HepG2 (cell line): ENCODE data around the gene SLC44A4. TPM values are rescaled to one million over a fixed set of nuclear protein-coding genes. Genes with fewer than 3 reads are reported as not detected.
A peak's percentile ranks its signal among the peaks of the same experiment; 100 is the strongest.

Source experiments
- AGO2 ChIP-seq: fragments of 200-400 bp; formaldehyde crosslinking; optimal IDR thresholded peaks from 2 replicates; pipeline ENCODE3; 2017; ENCODE audit warnings: mild to moderate bottlenecking, low read depth, low read length, moderate library complexity
- ATF4 ChIP-seq, 2 experiments: fragments of 450-650 bp in 1 of 2; sonication (generic) in 1 of 2; formaldehyde crosslinking; IDR thresholded peaks; 2 replicates each; pipeline versions ENCODE4 v1.5.0 to v1.8.0; 2020 to 2022; ENCODE audit warnings: mild to moderate bottlenecking in 1 of 2, missing genetic modification reagents in 1 of 2
- ATF7 ChIP-seq, 2 experiments: fragments of 450-650 bp in 1 of 2; sonication (generic) in 1 of 2; formaldehyde crosslinking in 1 of 2; IDR thresholded peaks; 2 replicates each; pipeline versions ENCODE4 v1.4.0 to v1.6.1; 2016 to 2020; ENCODE audit warnings: antibody characterized with exemption in 1 of 2, mild to moderate bottlenecking in 1 of 2, missing genetic modification reagents in 1 of 2
- ATF7-NPFF ChIP-seq: sonication (generic); formaldehyde crosslinking; IDR thresholded peaks from 2 replicates; pipeline ENCODE4 v1.8.1; 2023; ENCODE audit warnings: mild to moderate bottlenecking, low read depth, missing genetic modification reagents, moderate library complexity
- FOSL2 ChIP-seq: sonication (generic); formaldehyde crosslinking; IDR thresholded peaks from 2 replicates; pipeline ENCODE4 v1.4.0; 2020; ENCODE audit warnings: missing genetic modification reagents
- JDP2 ChIP-seq: sonication (generic); formaldehyde crosslinking; IDR thresholded peaks from 2 replicates; pipeline ENCODE4 v1.8.1; 2022; ENCODE audit warnings: missing genetic modification reagents, borderline replicate concordance
- KLF13 ChIP-seq: sonication (generic); formaldehyde crosslinking; IDR thresholded peaks from 2 replicates; pipeline ENCODE4 v1.4.0; 2020; ENCODE audit warnings: mild to moderate bottlenecking, missing genetic modification reagents
- NKX3-1 ChIP-seq: sonication (generic); formaldehyde crosslinking; IDR thresholded peaks from 2 replicates; pipeline ENCODE4 v1.5.0; 2020; ENCODE audit warnings: missing genetic modification reagents
- PBX3 ChIP-seq: sonication (generic); formaldehyde crosslinking; IDR thresholded peaks from 2 replicates; pipeline ENCODE4 v1.8.1; 2023; ENCODE audit warnings: missing genetic modification reagents, inconsistent platforms, borderline replicate concordance
- PHF8 ChIP-seq: sonication (generic); formaldehyde crosslinking; IDR thresholded peaks from 2 replicates; pipeline ENCODE4 v1.5.0; 2020; ENCODE audit warnings: missing genetic modification reagents
- RARA ChIP-seq: IDR thresholded peaks from 2 replicates; pipeline ENCODE4 v1.6.1; 2016; ENCODE audit warnings: missing genetic modification reagents, missing compliant biosample characterization
- RFXAP ChIP-seq: sonication (generic); formaldehyde crosslinking; IDR thresholded peaks from 2 replicates; pipeline ENCODE4 v1.4.0; 2020; ENCODE audit warnings: missing genetic modification reagents, borderline replicate concordance
- SPEN ChIP-seq: sonication (generic); formaldehyde crosslinking; IDR thresholded peaks from 2 replicates; pipeline ENCODE4 v1.5.1; 2020; ENCODE audit warnings: low read depth, mild to moderate bottlenecking, missing genetic modification reagents
- SUZ12 ChIP-seq: fragments of 150-350 bp; IDR thresholded peaks from 2 replicates; pipeline ENCODE4 v1.6.1; 2014; ENCODE audit warnings: low read depth, low read length
- TBP ChIP-seq: sonication (generic); formaldehyde crosslinking; IDR thresholded peaks from 2 replicates; pipeline ENCODE4 v1.5.0; 2020; ENCODE audit warnings: missing genetic modification reagents
- ZBTB33 ChIP-seq: sonication (generic); formaldehyde crosslinking; IDR thresholded peaks from 2 replicates; pipeline ENCODE4 v1.4.0; 2020; ENCODE audit warnings: missing genetic modification reagents
- ZNF264 ChIP-seq: sonication (generic); formaldehyde crosslinking; IDR thresholded peaks from 2 replicates; pipeline ENCODE4 v1.4.0; 2020; ENCODE audit warnings: missing genetic modification reagents
- ZNF362 ChIP-seq: sonication (generic); formaldehyde crosslinking; IDR thresholded peaks from 2 replicates; pipeline ENCODE4 v1.4.0; 2020; ENCODE audit warnings: missing genetic modification reagents, mild to moderate bottlenecking, borderline replicate concordance
- ZNF556 ChIP-seq: sonication (generic); formaldehyde crosslinking; IDR thresholded peaks from 2 replicates; pipeline ENCODE4 v1.4.0; 2020; ENCODE audit warnings: mild to moderate bottlenecking, missing genetic modification reagents, borderline replicate concordance
- ZNF788 ChIP-seq: sonication (generic); formaldehyde crosslinking; IDR thresholded peaks from 2 replicates; pipeline ENCODE4 v1.5.0; 2020; ENCODE audit warnings: mild to moderate bottlenecking, missing genetic modification reagents, borderline replicate concordance
- polyA plus RNA-seq, 8 experiments: library from polyadenylated mRNA; depleted of rRNA in 3 of 8; stranded (reverse) in 7 of 8; unstranded in 1 of 8; fragments of >200 nt; fragmentation: Illumina TruSeq in 4 of 8; extraction: Trizol in 4 of 8; gene quantifications; 2 replicates each; pipeline versions ENCODE4 v1.2.1 to v1.2.3, GENCODE V29; 2011 to 2016; ENCODE audit warnings: low read depth in 4 of 8, missing spikeins in 1 of 8, mixed read lengths in 1 of 8; ENCODE audit not compliant: insufficient read depth in 1 of 8
- total RNA-seq, 5 experiments: library from RNA; depleted of rRNA; stranded (reverse); fragments of >200 nt; fragmentation: Illumina TruSeq; extraction: Trizol; gene quantifications; 2 replicates each; pipeline ENCODE4 v1.2.3, GENCODE V29; 2016; ENCODE audit warnings: low read depth in 1 of 5
- TF ChIP-seq, protein P1 (sequence below): sonication (generic); formaldehyde crosslinking; IDR thresholded peaks from 2 replicates; pipeline ENCODE4 v1.8.0; 2022; ENCODE audit warnings: mild to moderate bottlenecking, missing genetic modification reagents, moderate library complexity

The SLC44A4 gene
- total and polyA plus RNA-seq, 2 of the 13 experiments (the other 11 are each of a cell fraction or from before 2014, with no cell fraction given), result 3.5 to 5.9 TPM

DNA sequence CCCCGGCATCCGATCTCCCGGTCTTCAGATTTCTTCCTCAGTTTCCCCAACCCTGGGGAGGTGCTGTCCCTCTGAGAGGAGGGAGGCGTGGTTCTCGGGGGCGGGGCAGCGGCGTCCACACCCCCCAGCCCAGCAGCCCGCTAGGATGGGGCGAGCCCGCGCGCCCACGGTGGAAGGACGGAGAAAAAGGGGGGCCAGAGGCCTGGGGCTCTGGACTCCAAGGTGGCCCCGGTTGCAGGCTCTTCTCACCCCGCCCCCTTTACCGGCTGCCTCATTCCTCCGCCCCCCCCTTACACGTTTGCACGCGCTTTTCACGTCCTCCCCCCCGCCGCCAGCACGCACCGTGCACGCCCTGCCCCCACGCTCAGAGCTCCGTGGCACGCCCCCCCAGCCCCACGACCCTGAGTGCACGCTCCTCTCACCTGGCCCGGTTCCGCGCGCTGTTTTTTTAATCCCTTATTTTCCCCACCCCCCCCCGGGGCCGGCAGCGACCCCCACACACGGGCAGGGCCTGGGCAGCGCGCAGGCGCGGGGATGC, 22.7 kb upstream of the SLC44A4 start (continued):
- peak; percentile 3; the same call in 1 of the 2 replicates for TF ChIP-seq RARA (CRISPR knock-in tag)
- no peak for TF ChIP-seq TBP (CRISPR knock-in tag)
- no peak for TF ChIP-seq ZNF788 (CRISPR knock-in tag)
- TF ChIP-seq, protein P1, sequence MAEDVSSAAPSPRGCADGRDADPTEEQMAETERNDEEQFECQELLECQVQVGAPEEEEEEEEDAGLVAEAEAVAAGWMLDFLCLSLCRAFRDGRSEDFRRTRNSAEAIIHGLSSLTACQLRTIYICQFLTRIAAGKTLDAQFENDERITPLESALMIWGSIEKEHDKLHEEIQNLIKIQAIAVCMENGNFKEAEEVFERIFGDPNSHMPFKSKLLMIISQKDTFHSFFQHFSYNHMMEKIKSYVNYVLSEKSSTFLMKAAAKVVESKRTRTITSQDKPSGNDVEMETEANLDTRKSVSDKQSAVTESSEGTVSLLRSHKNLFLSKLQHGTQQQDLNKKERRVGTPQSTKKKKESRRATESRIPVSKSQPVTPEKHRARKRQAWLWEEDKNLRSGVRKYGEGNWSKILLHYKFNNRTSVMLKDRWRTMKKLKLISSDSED (CRISPR knock-in tag), result no peak
- no peak for TF ChIP-seq NKX3-1 (CRISPR knock-in tag)
- no peak for TF ChIP-seq KLF13 (CRISPR knock-in tag)
- TF ChIP-seq ZBTB33 (CRISPR knock-in tag), result peak; percentile 87
- peak; percentile 48 for TF ChIP-seq AGO2
- no peak for TF ChIP-seq ATF7-NPFF (CRISPR knock-in tag)
- no peak for TF ChIP-seq ATF7 (IDR thresholded peaks at IDR 0.05)
- no peak for TF ChIP-seq ATF7 (CRISPR knock-in tag; IDR thresholded peaks at IDR 0.05)
- peak; percentile 10; the same call in 1 of the 2 replicates for TF ChIP-seq FOSL2 (CRISPR knock-in tag)
- no peak for TF ChIP-seq ZNF264
- TF ChIP-seq RFXAP (CRISPR knock-in tag), result 0 out of 2 replicates have a peak, but pooled peaks have one; percentile 2
- TF ChIP-seq PBX3 (CRISPR knock-in tag), result no peak
- TF ChIP-seq SPEN (CRISPR knock-in tag), result no peak
- TF ChIP-seq ZNF556 (CRISPR knock-in tag), result no peak
- no peak for TF ChIP-seq ATF4 (CRISPR knock-in tag; IDR thresholded peaks at IDR 0.05)
- TF ChIP-seq JDP2, result no peak
- TF ChIP-seq ZNF362 (CRISPR knock-in tag), result 0 out of 2 replicates have a peak, but pooled peaks have one; percentile 18
- TF ChIP-seq SUZ12, result no peak
- peak; percentile 32; the same call in 1 of the 2 replicates for TF ChIP-seq PHF8 (CRISPR knock-in tag)
